Heart right ventricle (tissue), 16 donors: Measurements from ENCODE around the gene TEX22. TPM values are rescaled to one million over a fixed set of nuclear protein-coding genes. Genes with fewer than 3 reads are reported as not detected.

Experiments used
- ATAC-seq, 8 donors: fragments of 200-7000 bp; cut with Tn5 transposase; one replicate each; pipeline ENCODE4 v1.9.1; 2020; ENCODE audit warnings: mild to moderate bottlenecking in 8 of 8, moderate library complexity in 8 of 8, moderate number of reproducible peaks in 1 of 8
- DNase-seq, 2 donors: peaks; one replicate each; pipeline ENCODE4 v3.0.0-alpha.2; 2020
- H3K27ac ChIP-seq, 10 donors: fragments of 200-600 bp; sonication (generic) in 2 of 10; one replicate each; pipeline versions ENCODE4 v1.5.0 to v1.8.0; 2020 to 2022; ENCODE audit warnings: mild to moderate bottlenecking in 3 of 10
- H3K27me3 ChIP-seq, 7 donors: fragments of 200-600 bp; one replicate each; pipeline ENCODE4 v1.8.0; 2021 to 2022; ENCODE audit warnings: mild to moderate bottlenecking in 2 of 7
- H3K36me3 ChIP-seq, 9 donors: fragments of 200-600 bp; sonication (generic) in 1 of 9; one replicate each; pipeline versions ENCODE4 v1.5.0 to v1.8.0; 2020 to 2022; ENCODE audit warnings: mild to moderate bottlenecking in 2 of 9
- H3K4me1 ChIP-seq, 9 donors: fragments of 200-600 bp; sonication (generic) in 1 of 9; one replicate each; pipeline versions ENCODE4 v1.5.0 to v1.8.0; 2020 to 2022; ENCODE audit warnings: mild to moderate bottlenecking in 4 of 9
- H3K4me3 ChIP-seq, 10 donors: fragments of 200-600 bp; sonication (generic) in 2 of 10; one replicate each; pipeline versions ENCODE4 v1.5.0 to v1.8.0; 2020 to 2022; ENCODE audit warnings: mild to moderate bottlenecking in 7 of 10, moderate library complexity in 2 of 10
- H3K9me3 ChIP-seq, 11 donors: fragments of 200-600 bp in 10 of 11; sonication (generic) in 2 of 11; one replicate each; pipeline versions ENCODE4 v1.5.0 to v1.8.0; 2013 to 2022; ENCODE audit warnings: mild to moderate bottlenecking in 2 of 11, control low read depth in 1 of 11, moderate library complexity in 1 of 11
- CTCF ChIP-seq, 9 donors: fragments of 200-600 bp; sonication (generic) in 2 of 9; IDR thresholded peaks; one replicate each; pipeline versions ENCODE4 v1.5.0 to v1.8.0; 2021 to 2022; ENCODE audit warnings: antibody characterized with exemption in 9 of 9, mild to moderate bottlenecking in 5 of 9, moderate library complexity in 1 of 9
- WGBS, 2 donors: extraction: QIAGEN DNeasy Blood & Tissue Kit; methylation state at CpG; one replicate each; pipeline ENCODE4 v1.1.7; 2013; ENCODE audit warnings: inconsistent platforms in 1 of 2; 5-methylcytosine and 5-hydroxymethylcytosine counted together
- intact Hi-C, 10 donors: fragments of 100-400 bp; cut with DNase I; formaldehyde crosslinking; loops; one replicate each; pipeline versions ENCODE4 v1.11.1 to v1.14.2; 2022
- polyA plus RNA-seq, 2 donors: library from polyadenylated mRNA; stranded (reverse); fragments of 200-250 nt; gene quantifications; one replicate each; pipeline ENCODE4 v1.2.3, GENCODE V29; 2013
- total RNA-seq, 10 donors: library from RNA; stranded (reverse); fragmentation: NEBNext Ultra II Directional in 3 of 10; extraction: Animal tissue kit (Norgen Biotek cat#: 25700) in 3 of 10; gene quantifications; one replicate each; pipeline versions ENCODE4 v1.2.1 to v1.2.4, GENCODE V29; 2021 to 2023
- donor health status: Arrhythmogenic right ventricular cardiomyopathy.
- donor health status: ischemic (EF 13 %, LVEDD 7.1; RV severe dilation, severe dysfunction).
- donor health status: healthy with polysubstance abuse.
- donor health status: DM: no; HTN: yes; CAD: no.
- donor health status: DM: no; HTN: no; CAD: no.
- donor health status: ischemic (EF 25% LVEDD 6.9; RV normal size, moderate dysfunction).
- donor health status: ischemic (EF 25% LVEDD 5.7; RV mildly dilated, moderate dysfunction).
- donor health status: healthy.
- donor health status: DM: yes; HTN: yes; CAD: no.
- donor health status: Ischemic cardiomyopathy.
- donor health status: ischemic (EF 35%, LVEDD 5.7; RV mildly dilated, moderate dysfunction).
- donor health status: nonischemic (EF 11% LVEDD 7.7; RV severe dilation, severe dysfunction).
- donor health status: DM: yes; HTN: yes; CAD: no.
- donor health status: PGD.
- donor health status: ischemic (EF 29% LVEDD 5.4; RV normal size, mild dysfunction).
- donor health status: nonischemic (EF 23%, LVEDD 6.1; RV moderate dilation, normal function).

Gene TEX22
- total and polyA plus RNA-seq, 12 donors: 0.07 to 2.0 (median 0.66) TPM; not detected in 2

GRCh38 chr14:105394714-105395537, 3.4 kb upstream of the TEX22 start:
- 85 to 86% methylated on average over 25 of the region's 25 CpGs for WGBS, 2 donors
- H3K4me1 ChIP-seq: peaks cover 11 to 63% (median 20%) of the 10 kb centered on the region in 9 donors

GRCh38 chr14:105395538-105395854, 2.8 kb upstream of the TEX22 start:
- H3K27me3 ChIP-seq: no peaks in the 10 kb centered on the region
- no peak for DNase-seq
- intact Hi-C loops: loop anchor here in 2 of 10 donors (5.0 to 10.0 kb wide), 2 partner anchors 87 to 89 kb away; partner anchors contain the start of gene CRIP1 (in 1 of the 2)
- no peak for TF ChIP-seq CTCF (IDR thresholded peaks at IDR 0.05)
- peaks cover 0 to 38% (median 0%) of the 10 kb centered on the region in 9 donors for H3K36me3 ChIP-seq
- H3K4me1 ChIP-seq: peaks cover 11 to 59% (median 24%) of the 10 kb centered on the region in 9 donors
- 94 to 97% methylated on average over 8 of the region's 8 CpGs for WGBS, 2 donors
- H3K9me3 ChIP-seq: no peaks in the 10 kb centered on the region
- no peak overlapping the region for H3K4me3 ChIP-seq
- no peak for ATAC-seq
- no peak overlapping the region for H3K27ac ChIP-seq

More at GRCh38 chr14:105394714-105395537, 3.4 kb upstream of the TEX22 start:
- no peaks in the 10 kb centered on the region for H3K9me3 ChIP-seq
- TF ChIP-seq CTCF (IDR thresholded peaks at IDR 0.05): no peak
- intact Hi-C loops: loop anchor here in 2 of 10 donors (5.0 to 10.0 kb wide), 2 partner anchors 87 to 90 kb away; partner anchors contain the start of gene CRIP1 (in 1 of the 2)
- no peaks in the 10 kb centered on the region for H3K27me3 ChIP-seq
- ATAC-seq (no peak), DNase-seq (no peak)
- no peak overlapping the region for H3K4me3 ChIP-seq
- H3K27ac ChIP-seq: no peak overlapping the region
- H3K36me3 ChIP-seq: peaks cover 0 to 36% (median 0%) of the 10 kb centered on the region in 9 donors

- peak in 2 of 8 donors; percentile 0 to 1 for ATAC-seq
- peaks cover 11 to 53% (median 24%) of the 10 kb centered on the region in 9 donors for H3K4me1 ChIP-seq
- intact Hi-C loops: loop anchor here in 2 of 10 donors (5.0 to 10.0 kb wide), 2 partner anchors 85 to 87 kb away; partner anchors contain the start of gene CRIP1 (in 1 of the 2)
- H3K4me3 ChIP-seq: peak overlapping the region in 9 of 10 donors; percentile 58 to 93 (median 84)
- H3K9me3 ChIP-seq: peaks cover 0 to 11% (median 0%) of the 10 kb centered on the region in 11 donors
- H3K27me3 ChIP-seq: no peaks in the 10 kb centered on the region
- peaks cover 0 to 37% (median 5%) of the 10 kb centered on the region in 9 donors for H3K36me3 ChIP-seq
- TF ChIP-seq CTCF (IDR thresholded peaks at IDR 0.05): no peak
- DNase-seq: peak in 1 of 2 donors; percentile 21
- WGBS, 2 donors: 80 to 81% methylated on average over 13 of the region's 13 CpGs
- H3K27ac ChIP-seq: peak overlapping the region; percentile 85 to 98 (median 96)
Observed at GRCh38 chr14:105397350-105397931, 897 bp upstream of the TEX22 start.
